B cell (primary cell): ENCODE results near the gene RASA2. TPM values are rescaled to one million over a fixed set of nuclear protein-coding genes. Genes with fewer than 3 reads are reported as not detected.

Experiments
- ATAC-seq: fragments of 200-7000 bp; cut with Tn5 transposase; one replicate; pipeline ENCODE4 v1.10.0; 2021; ENCODE audit warnings: low read depth, mild to moderate bottlenecking, moderate number of reproducible peaks, moderate library complexity
- CTCF ChIA-PET: fragments of 350-600 bp; sonication (Branson Sonifier 250); formaldehyde crosslinking; loops from one replicate; lab custom pipeline; 2021; ENCODE audit warnings: antibody characterized with exemption, inconsistent platforms; lab: Charles Lee
- POLR2A ChIA-PET: fragments of 350-600 bp; sonication (Branson Sonifier 250); formaldehyde crosslinking; loops from one replicate; lab custom pipeline; 2021; ENCODE audit warnings: antibody characterized with exemption; lab: Charles Lee
- DNase-seq: peaks from one replicate; pipeline ENCODE4 v3.0.0; 2013
- H2AFZ ChIP-seq: 2 replicates; pipeline ENCODE4 v1.6.1; 2012; ENCODE audit warnings: mild to moderate bottlenecking, low read depth, low read length; ENCODE audit not compliant: insufficient read depth, poor library complexity, severe bottlenecking
- H3K27ac ChIP-seq, 2 donors: 1 replicate in 1 of 2; 2 replicates in 1 of 2; pipeline ENCODE4 v1.5.1; 2012 to 2013; ENCODE audit warnings: low read length in 2 of 2, mild to moderate bottlenecking in 2 of 2, moderate library complexity in 1 of 2
- H3K27me3 ChIP-seq, 4 experiments: fragments of 200-600 bp in 1 of 4; sonication (generic) in 1 of 4; replicated peaks in 1 of 4; 1 replicate in 2 of 4; 2 replicates in 2 of 4; pipeline versions ENCODE4 v1.6.1 to v1.7.0; 2013 to 2016; ENCODE audit warnings: low read length in 3 of 4, mild to moderate bottlenecking in 2 of 4, mixed read lengths in 1 of 4, moderate library complexity in 1 of 4; ENCODE audit not compliant: insufficient read depth in 4 of 4, control insufficient read depth in 3 of 4; ENCODE audit errors: control extremely low read depth in 1 of 4
- H3K36me3 ChIP-seq, 2 experiments: replicated peaks in 1 of 2; 1 replicate in 1 of 2; 2 replicates in 1 of 2; pipeline versions ENCODE4 v1.6.1 to v1.7.1; 2013; ENCODE audit warnings: low read length in 1 of 2; ENCODE audit not compliant: insufficient read depth in 2 of 2, control insufficient read depth in 1 of 2; ENCODE audit errors: control extremely low read depth in 1 of 2, extremely low read depth in 1 of 2
- H3K4me1 ChIP-seq, 2 donors: fragments of 200-600 bp in 1 of 2; sonication (generic) in 1 of 2; 1 replicate in 1 of 2; 2 replicates in 1 of 2; pipeline versions ENCODE4 v1.5.1 to v1.6.1; 2013 to 2017; ENCODE audit warnings: low read length in 2 of 2; ENCODE audit not compliant: control insufficient read depth in 2 of 2, insufficient read depth in 2 of 2
- H3K4me2 ChIP-seq: replicated peaks from 2 replicates; pipeline ENCODE3; 2012; ENCODE audit warnings: mild to moderate bottlenecking, low read depth, low read length; ENCODE audit not compliant: poor library complexity, severe bottlenecking
- H3K4me3 ChIP-seq, 5 experiments: fragments of 200-600 bp in 1 of 5; sonication (generic) in 1 of 5; 1 replicate in 3 of 5; 2 replicates in 2 of 5; pipeline versions ENCODE4 v1.5.1 to v1.7.0; 2011 to 2016; ENCODE audit warnings: low read length in 4 of 5, mild to moderate bottlenecking in 4 of 5, low read depth in 2 of 5, control low read depth in 1 of 5, moderate library complexity in 1 of 5; ENCODE audit not compliant: insufficient read depth in 1 of 5; ENCODE audit errors: control extremely low read depth in 1 of 5, extremely low read depth in 1 of 5
- H3K79me2 ChIP-seq: fragments of 200-600 bp; sonication (generic); one replicate; pipeline ENCODE4 v1.6.0; 2016; ENCODE audit warnings: low read length; ENCODE audit not compliant: control insufficient read depth, insufficient read depth
- H3K9ac ChIP-seq: fragments of 200-600 bp; sonication (generic); 2 replicates; pipeline ENCODE4 v1.6.1; 2017; ENCODE audit warnings: mild to moderate bottlenecking, low read length, moderate library complexity
- H3K9me3 ChIP-seq, 3 donors: one replicate each; pipeline versions ENCODE4 v1.6.1 to v1.7.1; 2013; ENCODE audit warnings: low read length in 2 of 3; ENCODE audit not compliant: control insufficient read depth in 2 of 3, insufficient read depth in 1 of 3; ENCODE audit errors: control extremely low read depth in 1 of 3
- H4K20me1 ChIP-seq: 2 replicates; pipeline ENCODE4 v1.6.0; 2012; ENCODE audit warnings: mild to moderate bottlenecking, low read length; ENCODE audit not compliant: insufficient read depth, control insufficient read depth, poor library complexity, severe bottlenecking
- H3K27ac Mint-ChIP-seq: one replicate; pipeline ENCODE4 v1.8.0; 2021; ENCODE audit warnings: mixed read lengths
- H3K27me3 Mint-ChIP-seq: one replicate; pipeline ENCODE4 v1.8.0; 2021; ENCODE audit warnings: mixed read lengths
- H3K4me1 Mint-ChIP-seq: one replicate; pipeline ENCODE4 v1.8.0; 2021; ENCODE audit warnings: mixed read lengths
- H3K4me3 Mint-ChIP-seq: one replicate; pipeline ENCODE4 v1.8.0; 2021; ENCODE audit warnings: mixed read lengths
- H3K9me3 Mint-ChIP-seq: one replicate; pipeline ENCODE4 v1.8.0; 2022; ENCODE audit warnings: mixed read lengths; ENCODE audit not compliant: insufficient read depth
- EZH2 ChIP-seq: IDR thresholded peaks from 2 replicates; pipeline ENCODE4 v1.6.1; 2012; ENCODE audit warnings: borderline replicate concordance, low read depth, mild to moderate bottlenecking, moderate library complexity, low read length; ENCODE audit not compliant: insufficient read depth, poor library complexity, severe bottlenecking
- WGBS: methylation state at CpG from one replicate; pipeline ENCODE4 v1.1.5; 2013; ENCODE audit warnings: missing lambda C conversion rate; ENCODE audit not compliant: insufficient coverage; 5-methylcytosine and 5-hydroxymethylcytosine counted together
- intact Hi-C: fragments of 100-400 bp; cut with micrococcal nuclease; formaldehyde crosslinking; loops from one replicate; pipeline ENCODE4 v1.10.0; 2022
- polyA plus RNA-seq: library from polyadenylated mRNA; depleted of rRNA; stranded (reverse); fragments of >200 nt; gene quantifications from 2 replicates; pipeline ENCODE4 v1.2.3, GENCODE V29; 2012
- total RNA-seq, 2 donors: library from RNA; stranded (reverse); fragments of 120-200 nt in 1 of 2; gene quantifications; 1 replicate in 1 of 2; 2 replicates in 1 of 2; pipeline versions ENCODE4 v1.2.3 to v1.2.4, GENCODE V29; 2013 to 2022
- TF ChIP-seq, protein P1 (sequence below): fragments of 200-600 bp; IDR thresholded peaks from one replicate; pipeline ENCODE4 v1.8.0; 2022; ENCODE audit warnings: antibody characterized with exemption, mild to moderate bottlenecking

RASA2 gene
- total and polyA plus RNA-seq, 2 donors (not counting 1 experiment from before 2014, with no cell fraction given): 12.3 to 47.7 TPM

GRCh38 chr3:141576744-141577052, 89.9 kb downstream of the RASA2 start:
- POLR2A ChIA-PET: no interaction called here
- H3K27ac Mint-ChIP-seq: no peak overlapping the region
- intact Hi-C loops: loop anchor here (5.0 to 10.0 kb wide), 2 partner anchors 161 to 418 kb away; partner anchors contain the start of gene RNF7

GRCh38 chr3:141578202-141578973, 91.6 kb downstream of the RASA2 start:
- Mint-ChIP-seq H3K9me3 (no peaks in the 10 kb centered on the region), H3K4me3 (no peak overlapping the region), H3K27ac (no peak overlapping the region), H3K4me1 (peaks cover 6% of the 10 kb centered on the region), H3K27me3 (no peaks in the 10 kb centered on the region)
- H3K4me3 ChIP-seq: no peak overlapping the region
- H3K79me2 ChIP-seq: no peaks in the 10 kb centered on the region
- ATAC-seq: no peak
- H3K9me3 ChIP-seq: no peaks in the 10 kb centered on the region
- ChIA-PET POLR2A (no interaction called here), CTCF (interaction anchor here (1.1 to 4.0 kb wide), 5 partner anchors 8 to 335 kb away, joined by 3 to 25 read pairs (median 4); no protein-coding TSS in a partner anchor)
- no peaks in the 10 kb centered on the region for H4K20me1 ChIP-seq
- H2AFZ ChIP-seq: no peak overlapping the region
- H3K9ac ChIP-seq: no peak overlapping the region
- no peak for TF ChIP-seq EZH2
- TF ChIP-seq, protein P1, sequence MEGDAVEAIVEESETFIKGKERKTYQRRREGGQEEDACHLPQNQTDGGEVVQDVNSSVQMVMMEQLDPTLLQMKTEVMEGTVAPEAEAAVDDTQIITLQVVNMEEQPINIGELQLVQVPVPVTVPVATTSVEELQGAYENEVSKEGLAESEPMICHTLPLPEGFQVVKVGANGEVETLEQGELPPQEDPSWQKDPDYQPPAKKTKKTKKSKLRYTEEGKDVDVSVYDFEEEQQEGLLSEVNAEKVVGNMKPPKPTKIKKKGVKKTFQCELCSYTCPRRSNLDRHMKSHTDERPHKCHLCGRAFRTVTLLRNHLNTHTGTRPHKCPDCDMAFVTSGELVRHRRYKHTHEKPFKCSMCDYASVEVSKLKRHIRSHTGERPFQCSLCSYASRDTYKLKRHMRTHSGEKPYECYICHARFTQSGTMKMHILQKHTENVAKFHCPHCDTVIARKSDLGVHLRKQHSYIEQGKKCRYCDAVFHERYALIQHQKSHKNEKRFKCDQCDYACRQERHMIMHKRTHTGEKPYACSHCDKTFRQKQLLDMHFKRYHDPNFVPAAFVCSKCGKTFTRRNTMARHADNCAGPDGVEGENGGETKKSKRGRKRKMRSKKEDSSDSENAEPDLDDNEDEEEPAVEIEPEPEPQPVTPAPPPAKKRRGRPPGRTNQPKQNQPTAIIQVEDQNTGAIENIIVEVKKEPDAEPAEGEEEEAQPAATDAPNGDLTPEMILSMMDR: no peak
- H3K4me1 ChIP-seq: peaks cover 0 to 3% of the 10 kb centered on the region in 2 donors
- H3K27ac ChIP-seq: no peak overlapping the region
- no peaks in the 10 kb centered on the region for H3K27me3 ChIP-seq
- intact Hi-C loops: loop anchor here (5.0 to 10.0 kb wide), 2 partner anchors 159 to 416 kb away; partner anchors contain the start of gene RNF7
- WGBS: 89% methylated on average over 1 of the region's 4 CpGs
- H3K36me3 ChIP-seq: peaks cover 26 to 60% of the 10 kb centered on the region in 2 experiments
- DNase-seq: no peak
- no peak overlapping the region for H3K4me2 ChIP-seq

More at GRCh38 chr3:141576744-141577052, 89.9 kb downstream of the RASA2 start:
- ATAC-seq (no peak), DNase-seq (no peak)
- Histone ChIP-seq H3K4me3 (no peak overlapping the region), H3K4me2 (no peak overlapping the region), H3K9me3 (no peaks in the 10 kb centered on the region), H2AFZ (no peak overlapping the region), H3K79me2 (no peaks in the 10 kb centered on the region), H3K9ac (no peak overlapping the region), H3K4me1 (peaks cover 0 to 3% of the 10 kb centered on the region in 2 donors), H4K20me1 (no peaks in the 10 kb centered on the region), H3K36me3 (peaks cover 22 to 62% of the 10 kb centered on the region in 2 experiments), H3K27ac (no peak overlapping the region), H3K27me3 (no peaks in the 10 kb centered on the region)
- no CpG with 5 or more reads among the region's 1 CpG for WGBS
- CTCF ChIA-PET: interaction anchor here (0.6 to 4.0 kb wide), 7 partner anchors 11 to 336 kb away, joined by 3 to 25 read pairs (median 5); no protein-coding TSS in a partner anchor
- Mint-ChIP-seq H3K27me3 (no peaks in the 10 kb centered on the region), H3K9me3 (no peaks in the 10 kb centered on the region), H3K4me1 (peaks cover 6% of the 10 kb centered on the region), H3K4me3 (no peak overlapping the region)
- TF ChIP-seq, protein P1: peak; percentile 23
- no peak for TF ChIP-seq EZH2
